HEK293 (cell line): ENCODE results near the gene DLK1.

Experiments used
- ZNF221 ChIP-seq: fragments of 450-650 bp; formaldehyde crosslinking; IDR thresholded peaks from 2 replicates; pipeline ENCODE4 v1.5.1; 2017; ENCODE audit warnings: missing biosample characterization, missing genetic modification characterization, borderline replicate concordance
- TF ChIP-seq, protein P1 (sequence below): fragments of 450-650 bp; formaldehyde crosslinking; IDR thresholded peaks from 2 replicates; pipeline ENCODE4 v1.5.1; 2016; ENCODE audit warnings: missing biosample characterization, missing genetic modification characterization
- TF ChIP-seq, protein P2 (sequence below): fragments of 450-650 bp; formaldehyde crosslinking; IDR thresholded peaks from 2 replicates; pipeline ENCODE4 v1.5.1; 2016; ENCODE audit warnings: missing biosample characterization, missing genetic modification characterization, low read depth

DNA sequence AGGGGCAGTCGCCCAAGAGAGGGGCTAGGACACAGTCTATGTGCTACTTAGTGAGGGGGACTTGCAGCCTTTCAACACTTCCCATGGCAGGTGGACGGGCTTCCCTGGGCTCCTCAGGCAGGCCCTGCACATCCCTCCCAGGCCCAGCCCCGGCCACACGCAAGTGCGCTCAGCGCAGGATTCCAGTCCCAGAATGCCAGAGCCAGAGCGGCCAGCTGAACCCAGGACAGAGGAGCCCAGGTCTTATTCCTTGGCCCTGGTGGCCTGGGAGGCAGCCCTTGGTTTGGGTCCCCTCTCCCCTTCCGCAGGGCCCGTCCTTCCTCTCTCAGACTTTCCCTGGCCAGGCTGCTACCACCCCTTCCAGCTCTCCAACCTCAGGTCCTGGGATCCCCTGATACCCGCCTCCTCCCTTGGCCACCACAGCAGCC, 12.0 kb downstream of the DLK1 start:
- TF ChIP-seq, protein P1, sequence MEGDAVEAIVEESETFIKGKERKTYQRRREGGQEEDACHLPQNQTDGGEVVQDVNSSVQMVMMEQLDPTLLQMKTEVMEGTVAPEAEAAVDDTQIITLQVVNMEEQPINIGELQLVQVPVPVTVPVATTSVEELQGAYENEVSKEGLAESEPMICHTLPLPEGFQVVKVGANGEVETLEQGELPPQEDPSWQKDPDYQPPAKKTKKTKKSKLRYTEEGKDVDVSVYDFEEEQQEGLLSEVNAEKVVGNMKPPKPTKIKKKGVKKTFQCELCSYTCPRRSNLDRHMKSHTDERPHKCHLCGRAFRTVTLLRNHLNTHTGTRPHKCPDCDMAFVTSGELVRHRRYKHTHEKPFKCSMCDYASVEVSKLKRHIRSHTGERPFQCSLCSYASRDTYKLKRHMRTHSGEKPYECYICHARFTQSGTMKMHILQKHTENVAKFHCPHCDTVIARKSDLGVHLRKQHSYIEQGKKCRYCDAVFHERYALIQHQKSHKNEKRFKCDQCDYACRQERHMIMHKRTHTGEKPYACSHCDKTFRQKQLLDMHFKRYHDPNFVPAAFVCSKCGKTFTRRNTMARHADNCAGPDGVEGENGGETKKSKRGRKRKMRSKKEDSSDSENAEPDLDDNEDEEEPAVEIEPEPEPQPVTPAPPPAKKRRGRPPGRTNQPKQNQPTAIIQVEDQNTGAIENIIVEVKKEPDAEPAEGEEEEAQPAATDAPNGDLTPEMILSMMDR (tag by site-specific recombination), result no peak
- TF ChIP-seq, protein P2, sequence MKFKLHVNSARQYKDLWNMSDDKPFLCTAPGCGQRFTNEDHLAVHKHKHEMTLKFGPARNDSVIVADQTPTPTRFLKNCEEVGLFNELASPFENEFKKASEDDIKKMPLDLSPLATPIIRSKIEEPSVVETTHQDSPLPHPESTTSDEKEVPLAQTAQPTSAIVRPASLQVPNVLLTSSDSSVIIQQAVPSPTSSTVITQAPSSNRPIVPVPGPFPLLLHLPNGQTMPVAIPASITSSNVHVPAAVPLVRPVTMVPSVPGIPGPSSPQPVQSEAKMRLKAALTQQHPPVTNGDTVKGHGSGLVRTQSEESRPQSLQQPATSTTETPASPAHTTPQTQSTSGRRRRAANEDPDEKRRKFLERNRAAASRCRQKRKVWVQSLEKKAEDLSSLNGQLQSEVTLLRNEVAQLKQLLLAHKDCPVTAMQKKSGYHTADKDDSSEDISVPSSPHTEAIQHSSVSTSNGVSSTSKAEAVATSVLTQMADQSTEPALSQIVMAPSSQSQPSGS, result no peak
- no peak for TF ChIP-seq ZNF221 (tag by site-specific recombination)
